Mesenchymal stem cell (in vitro differentiated cells and primary cell): ENCODE data around the gene LHFPL6.

ENCODE experiments used
- DNase-seq: peaks from one replicate; pipeline ENCODE4 v3.0.0-alpha.2; 2013
- H2AFZ ChIP-seq: one replicate; pipeline ENCODE4 v1.6.1; 2013; ENCODE audit warnings: low read depth, mild to moderate bottlenecking, control low read depth, inconsistent platforms, low read length, moderate library complexity
- H2AK5ac ChIP-seq: 2 replicates; pipeline ENCODE4 v1.6.1; 2013; ENCODE audit warnings: low read length, moderate library complexity, mild to moderate bottlenecking, inconsistent platforms; ENCODE audit not compliant: severe bottlenecking
- H2BK120ac ChIP-seq: one replicate; pipeline ENCODE4 v1.6.1; 2013; ENCODE audit warnings: low read depth, mild to moderate bottlenecking, inconsistent platforms, low read length, moderate library complexity
- H2BK12ac ChIP-seq, 2 experiments: one replicate each; pipeline ENCODE4 v1.6.1; 2013; ENCODE audit warnings: inconsistent platforms in 2 of 2, low read length in 2 of 2, mild to moderate bottlenecking in 2 of 2, moderate library complexity in 2 of 2, control low read depth in 1 of 2
- H2BK15ac ChIP-seq: one replicate; pipeline ENCODE4 v1.6.1; 2013; ENCODE audit warnings: mild to moderate bottlenecking, low read depth, inconsistent platforms; ENCODE audit not compliant: poor library complexity, severe bottlenecking
- H2BK5ac ChIP-seq: 2 replicates; pipeline ENCODE4 v1.6.1; 2013; ENCODE audit warnings: low read depth, mild to moderate bottlenecking, low read length, control low read depth, inconsistent platforms; ENCODE audit not compliant: poor library complexity, severe bottlenecking
- H3K14ac ChIP-seq, 2 experiments: one replicate each; pipeline ENCODE4 v1.6.1; 2013; ENCODE audit warnings: inconsistent platforms in 2 of 2, low read length in 2 of 2, control low read depth in 1 of 2, mild to moderate bottlenecking in 1 of 2, moderate library complexity in 1 of 2
- H3K18ac ChIP-seq, 2 experiments: one replicate each; pipeline ENCODE4 v1.6.1; 2013; ENCODE audit warnings: inconsistent platforms in 2 of 2, low read length in 2 of 2, control low read depth in 1 of 2, low read depth in 1 of 2, mild to moderate bottlenecking in 1 of 2
- H3K23ac ChIP-seq, 2 experiments: one replicate each; pipeline ENCODE4 v1.6.1; 2013; ENCODE audit warnings: inconsistent platforms in 2 of 2, low read length in 2 of 2, mild to moderate bottlenecking in 2 of 2, moderate library complexity in 2 of 2, control low read depth in 1 of 2
- H3K27ac ChIP-seq: 2 replicates; pipeline ENCODE4 v1.5.1; 2013; ENCODE audit warnings: mild to moderate bottlenecking, moderate library complexity, low read length, control low read depth, inconsistent platforms; ENCODE audit not compliant: poor library complexity, severe bottlenecking
- H3K27me3 ChIP-seq, 2 experiments: 2 replicates each; pipeline versions ENCODE4 v1.6.1 to v1.7.0; 2013; ENCODE audit warnings: low read length in 2 of 2, mild to moderate bottlenecking in 2 of 2, moderate library complexity in 2 of 2, control low read depth in 1 of 2, inconsistent platforms in 1 of 2; ENCODE audit not compliant: control insufficient read depth in 1 of 2, insufficient read depth in 1 of 2
- H3K36me3 ChIP-seq, 2 experiments: 2 replicates each; pipeline versions ENCODE4 v1.6.1 to v1.7.0; 2013; ENCODE audit warnings: low read length in 2 of 2, control low read depth in 1 of 2, inconsistent platforms in 1 of 2, low read depth in 1 of 2, mild to moderate bottlenecking in 1 of 2; ENCODE audit not compliant: insufficient read depth in 2 of 2, control insufficient read depth in 1 of 2
- H3K4ac ChIP-seq, 2 experiments: one replicate each; pipeline ENCODE4 v1.6.1; 2013; ENCODE audit warnings: inconsistent platforms in 2 of 2, low read length in 2 of 2, mild to moderate bottlenecking in 2 of 2, moderate library complexity in 2 of 2, control low read depth in 1 of 2, low read depth in 1 of 2
- H3K4me1 ChIP-seq: 2 replicates; pipeline ENCODE4 v1.6.1; 2013; ENCODE audit warnings: low read depth, low read length, control low read depth; ENCODE audit not compliant: control insufficient read depth, insufficient read depth
- H3K4me2 ChIP-seq: 2 replicates; pipeline ENCODE4 v1.6.1; 2013; ENCODE audit warnings: low read length, mild to moderate bottlenecking, inconsistent platforms; ENCODE audit not compliant: poor library complexity, severe bottlenecking
- H3K4me3 ChIP-seq, 2 experiments: 2 replicates each; pipeline versions ENCODE4 v1.5.1 to v1.7.0; 2013; ENCODE audit warnings: low read length in 2 of 2, mild to moderate bottlenecking in 2 of 2, control low read depth in 1 of 2, low read depth in 1 of 2; ENCODE audit not compliant: insufficient read depth in 1 of 2
- H3K79me1 ChIP-seq: replicated peaks from 2 replicates; pipeline ENCODE4 v1.6.1; 2013; ENCODE audit warnings: mild to moderate bottlenecking, control low read depth, low read length, inconsistent platforms; ENCODE audit not compliant: poor library complexity, severe bottlenecking
- H3K9ac ChIP-seq: 2 replicates; pipeline ENCODE4 v1.7.0; 2013; ENCODE audit warnings: mild to moderate bottlenecking, low read length, moderate library complexity
- H3K9me3 ChIP-seq: 2 replicates; pipeline ENCODE4 v1.7.0; 2013; ENCODE audit warnings: mild to moderate bottlenecking, low read length; ENCODE audit not compliant: control insufficient read depth
- H4K8ac ChIP-seq: one replicate; pipeline ENCODE4 v1.6.1; 2013; ENCODE audit warnings: inconsistent platforms, mild to moderate bottlenecking, low read length, moderate library complexity
- H4K91ac ChIP-seq: one replicate; pipeline ENCODE4 v1.6.1; 2013; ENCODE audit warnings: mild to moderate bottlenecking, low read length, inconsistent platforms
- WGBS: methylation state at CpG from one replicate; pipeline ENCODE4 v1.1.7; 2013; ENCODE audit warnings: mixed read lengths; 5-methylcytosine and 5-hydroxymethylcytosine counted together

Gene LHFPL6

GRCh38 chr13:39559847-39560246, 43.1 kb downstream of the LHFPL6 start:
- Histone ChIP-seq H3K4me1 (no peaks in the 10 kb centered on the region), H3K9me3 (no peaks in the 10 kb centered on the region), H3K9ac (no peak overlapping the region), H2BK120ac (no peak overlapping the region), H3K27me3 (no peaks in the 10 kb centered on the region), H3K18ac (no peak overlapping the region), H3K4me3 (no peak overlapping the region), H2BK12ac (no peak overlapping the region), H2BK5ac (no peak overlapping the region), H2BK15ac (no peak overlapping the region), H4K91ac (no peak overlapping the region), H4K8ac (no peak overlapping the region), H3K14ac (no peak overlapping the region), H2AFZ (no peak overlapping the region), H3K4me2 (no peak overlapping the region), H3K4ac (no peak overlapping the region), H3K27ac (no peak overlapping the region), H3K23ac (no peak overlapping the region), H3K36me3 (peaks cover 0 to 4% of the 10 kb centered on the region in 2 experiments), H2AK5ac (no peak overlapping the region), H3K79me1 (peaks cover 12% of the 10 kb centered on the region)
- no peak for DNase-seq
- 88% methylated on average over 3 of the region's 3 CpGs for WGBS

GRCh38 chr13:39557285-39557955, 45.6 kb downstream of the LHFPL6 start:
- Histone ChIP-seq H3K18ac (no peak overlapping the region), H3K9me3 (no peaks in the 10 kb centered on the region), H3K4me2 (no peak overlapping the region), H2AFZ (no peak overlapping the region), H2BK120ac (no peak overlapping the region), H3K9ac (no peak overlapping the region), H3K4me1 (no peaks in the 10 kb centered on the region), H2AK5ac (no peak overlapping the region), H3K23ac (no peak overlapping the region), H2BK15ac (no peak overlapping the region), H3K4ac (no peak overlapping the region), H2BK5ac (no peak overlapping the region), H3K4me3 (no peak overlapping the region), H3K79me1 (peaks cover 16% of the 10 kb centered on the region), H3K27me3 (no peaks in the 10 kb centered on the region), H3K14ac (no peak overlapping the region), H3K36me3 (peaks cover under 1 to 4% of the 10 kb centered on the region in 2 experiments), H4K8ac (no peak overlapping the region), H3K27ac (no peak overlapping the region), H4K91ac (no peak overlapping the region), H2BK12ac (no peak overlapping the region)
- DNase-seq = no peak
- 94% methylated on average over 10 of the region's 12 CpGs for WGBS

DNA sequence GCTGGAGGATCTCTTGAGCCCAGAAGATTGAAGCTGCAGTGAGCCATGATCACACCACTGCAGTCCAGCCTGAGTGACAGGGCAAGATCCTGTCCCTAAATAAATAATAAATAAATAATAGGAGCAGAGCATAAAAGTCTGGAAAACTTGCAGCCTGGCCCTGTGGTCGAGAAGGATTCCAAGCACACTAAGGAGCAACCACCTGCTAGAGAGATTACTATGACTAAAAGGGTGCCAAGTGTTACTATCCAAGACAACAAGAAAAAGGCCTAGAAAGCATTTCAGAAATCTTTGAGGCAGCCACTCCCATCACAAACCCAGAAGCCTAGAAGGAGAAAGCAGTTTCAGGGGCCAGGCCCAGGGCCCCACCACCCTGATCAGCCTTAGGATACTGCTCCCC, 46.1 kb downstream of the LHFPL6 start:
- H2BK5ac ChIP-seq = no peak overlapping the region
- no peak overlapping the region for H2BK12ac ChIP-seq
- H3K18ac ChIP-seq = no peak overlapping the region
- H3K27me3 ChIP-seq = no peaks in the 10 kb centered on the region
- H3K79me1 ChIP-seq = peaks cover 16% of the 10 kb centered on the region
- peaks cover 3 to 4% of the 10 kb centered on the region in 2 experiments for H3K36me3 ChIP-seq
- no peak overlapping the region for H4K8ac ChIP-seq
- no peak overlapping the region for H3K4me2 ChIP-seq
- no peak overlapping the region for H2AK5ac ChIP-seq
- H2BK15ac ChIP-seq = no peak overlapping the region
- no peak overlapping the region for H3K4ac ChIP-seq
- no peak overlapping the region for H3K4me3 ChIP-seq
- no peaks in the 10 kb centered on the region for H3K4me1 ChIP-seq
- no peaks in the 10 kb centered on the region for H3K9me3 ChIP-seq
- no peak overlapping the region for H3K9ac ChIP-seq
- no peak overlapping the region for H3K23ac ChIP-seq
- DNase-seq = no peak
- no peak overlapping the region for H2AFZ ChIP-seq
- H3K14ac ChIP-seq = no peak overlapping the region
- H3K27ac ChIP-seq = no peak overlapping the region
- whole genome bisulfite sequencing = 89% methylated on average over 1 of the region's 1 CpG
- no peak overlapping the region for H4K91ac ChIP-seq
- H2BK120ac ChIP-seq = no peak overlapping the region

DNA sequence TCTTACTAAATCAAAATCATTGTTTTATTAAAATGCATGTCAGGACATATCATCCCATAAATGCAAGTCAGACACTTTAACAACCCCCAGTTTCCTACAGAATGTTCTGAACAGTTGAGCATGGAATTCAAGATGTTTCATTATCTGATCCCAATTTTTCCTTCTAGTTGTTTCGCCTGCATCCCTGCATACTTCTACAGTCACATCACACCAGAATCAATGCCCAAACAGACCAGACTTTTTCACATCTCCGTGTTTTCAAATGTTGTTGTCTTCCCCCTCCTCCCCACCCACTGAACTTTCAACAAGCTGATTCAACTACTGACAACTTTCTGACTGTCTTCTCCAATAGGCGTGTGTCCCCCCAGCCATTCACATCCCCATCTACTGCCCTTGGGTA, 48.6 kb downstream of the LHFPL6 start:
- Histone ChIP-seq H3K27me3 (no peaks in the 10 kb centered on the region), H2BK120ac (no peak overlapping the region), H3K23ac (no peak overlapping the region), H3K9ac (no peak overlapping the region), H3K9me3 (no peaks in the 10 kb centered on the region), H3K18ac (peak overlapping the region in 1 of 2 experiments; percentile 30), H3K4me2 (no peak overlapping the region), H3K36me3 (peaks cover 3 to 4% of the 10 kb centered on the region in 2 experiments), H3K4me3 (no peak overlapping the region), H2AK5ac (no peak overlapping the region), H2AFZ (no peak overlapping the region), H3K14ac (no peak overlapping the region), H3K79me1 (peaks cover 17% of the 10 kb centered on the region), H2BK12ac (no peak overlapping the region), H2BK5ac (no peak overlapping the region), H3K4ac (no peak overlapping the region), H4K8ac (no peak overlapping the region), H3K27ac (no peak overlapping the region), H4K91ac (no peak overlapping the region), H3K4me1 (no peaks in the 10 kb centered on the region), H2BK15ac (no peak overlapping the region)
- DNase-seq = no peak
- WGBS = 87% methylated on average over 3 of the region's 3 CpGs
